Fibroblast of skin of left quadriceps (primary cell): ENCODE results near the gene TAAR2.
"Not testable (repeated sequence)": the region's sequence is repeated elsewhere in the genome, so short reads cannot be mapped to it uniquely, and the experiment has no call there.

Experiments
- DNase-seq, 2 experiments: peaks; one replicate each; pipeline ENCODE4 v3.0.0-alpha.2; 2013; ENCODE audit warnings: low read depth in 2 of 2

The TAAR2 gene

GRCh38 chr6:132624175-132624574, at the start of gene TAAR2:
Gene TAAR2 (minus strand): TSS chr6:132624275. CDS start chr6:132624275, 0 bp downstream.
- DNase-seq, result no peak

- DNase-seq, result no peak
Observed at GRCh38 chr6:132673376-132674094, 49.5 kb upstream of the TAAR2 start.

GRCh38 chr6:132671295-132671694, 47.2 kb upstream of the TAAR2 start:
- no peak for DNase-seq

- peak in 1 of 2 experiments; percentile 8 for DNase-seq
Observed at GRCh38 chr6:132669690-132670291, 45.7 kb upstream of the TAAR2 start.

- DNase-seq, result no peak
Observed at GRCh38 chr6:132666118-132666517, 42.0 kb upstream of the TAAR2 start.

- DNase-seq, result no peak
Observed at GRCh38 chr6:132664309-132665034, 40.4 kb upstream of the TAAR2 start.

- DNase-seq, result no peak
Observed at GRCh38 chr6:132663661-132664060, 39.6 kb upstream of the TAAR2 start.

- no peak for DNase-seq
Observed at GRCh38 chr6:132661906-132662305, 37.8 kb upstream of the TAAR2 start.

GRCh38 chr6:132659082-132659481, 35.0 kb upstream of the TAAR2 start, which contains the start of gene TAAR1:
Gene TAAR1 (minus strand): TSS chr6:132659182. CDS start chr6:132646003, 13,179 bp downstream.
- DNase-seq, result no peak

- no peak for DNase-seq
Observed at GRCh38 chr6:132651062-132651461, 27.0 kb upstream of the TAAR2 start.

GRCh38 chr6:132650429-132650828, 26.4 kb upstream of the TAAR2 start:
- DNase-seq, result no peak

- no peak for DNase-seq
Observed at GRCh38 chr6:132648828-132649227, 24.8 kb upstream of the TAAR2 start.

- DNase-seq, result no peak
Observed at GRCh38 chr6:132648356-132648755, 24.3 kb upstream of the TAAR2 start.

GRCh38 chr6:132643547-132643946, 19.5 kb upstream of the TAAR2 start:
- DNase-seq, result no peak

- DNase-seq, result not testable (repeated sequence)
Observed at GRCh38 chr6:132637135-132637534, 13.1 kb upstream of the TAAR2 start.

- DNase-seq, result not testable (repeated sequence)
Observed at GRCh38 chr6:132635906-132636305, 11.8 kb upstream of the TAAR2 start.

- not testable (repeated sequence) for DNase-seq
Observed at GRCh38 chr6:132635288-132635687, 11.2 kb upstream of the TAAR2 start.

- no peak for DNase-seq
Observed at GRCh38 chr6:132634796-132635195, 10.7 kb upstream of the TAAR2 start.

GRCh38 chr6:132633362-132633761, 9.3 kb upstream of the TAAR2 start:
- no peak for DNase-seq

- DNase-seq, result no peak
Observed at GRCh38 chr6:132623106-132623845, 799 bp downstream of the TAAR2 start.

GRCh38 chr6:132616677-132617076, 7.4 kb downstream of the TAAR2 start:
- DNase-seq, result no peak

- DNase-seq, result no peak
Observed at GRCh38 chr6:132614554-132614953, 9.5 kb downstream of the TAAR2 start.
